Effector memory CD4-positive, alpha-beta T cell (primary cell): Measurements from ENCODE around the gene ZNF296.

Experiments
- DNase-seq, 3 donors: peaks; one replicate each; pipeline ENCODE4 v3.0.0-alpha.2; 2020
- H3K27ac ChIP-seq: 2 replicates; pipeline ENCODE4 v1.7.0; 2013; ENCODE audit warnings: mild to moderate bottlenecking, low read length, moderate library complexity; ENCODE audit not compliant: insufficient read depth, poor library complexity, severe bottlenecking
- H3K27me3 ChIP-seq: replicated peaks from 2 replicates; pipeline ENCODE4 v1.7.0; 2013; ENCODE audit warnings: mild to moderate bottlenecking, low read length; ENCODE audit not compliant: insufficient read depth, control insufficient read depth, poor library complexity, severe bottlenecking
- H3K36me3 ChIP-seq: 2 replicates; pipeline ENCODE4 v1.7.0; 2013; ENCODE audit warnings: mild to moderate bottlenecking, low read length, moderate library complexity; ENCODE audit not compliant: control insufficient read depth, insufficient read depth
- H3K4me1 ChIP-seq: 2 replicates; pipeline ENCODE4 v1.7.0; 2013; ENCODE audit warnings: low read length, mild to moderate bottlenecking; ENCODE audit not compliant: control insufficient read depth, insufficient read depth, poor library complexity, severe bottlenecking
- H3K4me3 ChIP-seq: 2 replicates; pipeline ENCODE4 v1.7.0; 2013; ENCODE audit warnings: low read length, low read depth, mild to moderate bottlenecking; ENCODE audit not compliant: insufficient read depth, poor library complexity, severe bottlenecking
- H3K9me3 ChIP-seq: 2 replicates; pipeline ENCODE4 v1.7.0; 2013; ENCODE audit warnings: mild to moderate bottlenecking, low read length, moderate library complexity; ENCODE audit not compliant: control insufficient read depth

Gene ZNF296

DNA sequence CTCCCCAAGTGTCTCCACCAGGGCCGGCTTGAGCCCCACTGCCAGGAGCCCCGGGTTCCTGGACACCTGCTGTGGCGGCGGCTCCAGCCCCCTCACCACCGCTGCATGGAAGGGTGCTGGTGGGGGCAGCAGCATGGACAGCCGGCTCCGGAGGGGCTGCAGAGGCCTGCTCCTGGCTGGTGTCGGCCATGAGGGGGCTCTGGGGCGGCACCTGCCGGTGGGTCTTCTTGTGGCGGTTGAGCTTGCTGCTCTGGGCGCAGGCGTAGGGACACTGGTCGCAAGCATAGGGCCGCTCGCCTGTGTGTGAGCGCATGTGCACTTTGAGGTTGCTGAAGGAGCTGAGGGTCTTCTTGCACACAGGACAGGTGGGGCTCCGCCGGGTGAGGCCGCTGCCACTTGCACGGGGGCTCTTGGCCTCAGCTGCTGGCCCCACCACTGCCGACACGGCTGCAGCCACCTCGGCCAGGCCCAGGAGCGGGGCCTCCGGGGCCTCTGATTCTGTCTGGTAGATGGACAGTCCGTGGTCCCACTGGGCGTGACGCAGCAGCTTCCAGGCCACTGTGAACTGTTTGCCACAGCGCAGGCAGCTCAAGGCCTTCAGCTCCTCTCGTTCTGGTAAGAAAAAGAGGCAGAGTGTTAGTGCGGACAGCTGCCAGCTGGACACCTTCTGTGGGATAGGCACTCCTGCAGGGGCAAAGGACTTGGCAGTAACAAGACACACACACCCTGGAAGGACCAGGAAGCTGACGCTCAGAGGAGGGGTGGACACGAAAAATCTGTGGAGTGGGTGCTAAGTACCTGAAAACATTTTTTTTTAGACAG, 4.1 kb downstream of the ZNF296 start:
- Histone ChIP-seq H3K4me3 (no peak overlapping the region), H3K27me3 (no peaks in the 10 kb centered on the region), H3K4me1 (peaks cover 13% of the 10 kb centered on the region), H3K36me3 (peaks cover 44% of the 10 kb centered on the region), H3K9me3 (no peaks in the 10 kb centered on the region), H3K27ac (no peak overlapping the region)
- no peak for DNase-seq

DNA sequence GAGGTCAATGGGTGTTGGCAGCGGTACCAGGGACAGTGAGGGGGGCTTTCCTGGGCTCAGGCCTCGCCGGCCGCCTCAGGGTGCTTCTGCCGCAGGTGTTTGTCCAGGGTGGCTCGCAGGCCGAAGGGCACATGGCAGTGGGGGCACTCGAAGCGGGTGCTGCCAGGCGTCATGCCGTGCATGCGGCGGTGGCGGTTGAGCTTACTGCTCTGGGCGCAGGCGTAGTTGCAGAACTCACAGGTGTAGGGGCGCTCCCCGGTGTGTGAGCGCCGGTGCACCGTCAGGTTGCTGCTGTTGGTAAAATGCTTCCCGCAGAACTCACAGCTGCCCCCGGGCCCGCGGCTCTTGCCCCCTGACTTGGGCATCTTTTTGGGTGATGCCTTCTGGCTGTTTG, 4.7 kb downstream of the ZNF296 start:
- no peak overlapping the region for H3K27ac ChIP-seq
- H3K27me3 ChIP-seq: no peaks in the 10 kb centered on the region
- H3K36me3 ChIP-seq: peaks cover 50% of the 10 kb centered on the region
- no peak overlapping the region for H3K4me3 ChIP-seq
- DNase-seq: no peak
- H3K9me3 ChIP-seq: no peaks in the 10 kb centered on the region
- peaks cover 8% of the 10 kb centered on the region for H3K4me1 ChIP-seq

DNA sequence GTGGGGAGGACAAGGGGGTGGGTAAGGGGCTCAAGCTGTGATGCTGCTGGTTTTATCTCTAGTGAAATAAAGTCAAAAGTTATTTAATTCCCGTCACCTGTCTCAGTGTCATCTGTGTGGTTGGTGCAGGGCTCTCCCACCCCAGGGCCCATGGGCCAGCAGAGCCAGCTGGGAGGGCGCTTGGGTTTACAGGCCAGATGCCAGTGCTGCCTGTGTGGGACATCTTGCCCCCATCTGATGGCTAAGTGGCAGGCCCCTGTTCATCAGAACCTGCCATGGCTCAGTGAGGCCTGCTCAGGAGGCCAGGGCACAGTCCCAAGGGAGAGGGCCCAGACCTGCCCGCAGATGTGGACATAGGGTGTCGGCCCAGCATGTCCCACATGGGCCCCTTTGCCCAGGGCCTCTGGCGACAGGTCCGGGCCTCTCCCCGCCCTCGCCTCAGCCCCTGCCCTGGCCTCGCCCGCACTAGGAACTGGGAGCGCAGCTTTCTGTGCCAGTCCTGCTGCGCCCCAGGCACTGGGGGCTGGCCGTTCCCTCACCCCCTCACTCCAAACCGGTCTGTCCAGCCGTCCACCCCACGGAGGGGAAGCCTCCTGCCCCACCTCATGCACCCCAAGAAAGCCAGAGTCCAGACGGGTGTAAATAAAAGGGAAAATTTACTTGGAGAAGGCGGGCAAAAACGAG, 5.3 kb downstream of the ZNF296 start:
- no peaks in the 10 kb centered on the region for H3K27me3 ChIP-seq
- H3K4me1 ChIP-seq: peaks cover 6% of the 10 kb centered on the region
- H3K9me3 ChIP-seq: no peaks in the 10 kb centered on the region
- H3K36me3 ChIP-seq: peaks cover 50% of the 10 kb centered on the region
- DNase-seq: no peak
- H3K4me3 ChIP-seq: no peak overlapping the region
- H3K27ac ChIP-seq: no peak overlapping the region

DNA sequence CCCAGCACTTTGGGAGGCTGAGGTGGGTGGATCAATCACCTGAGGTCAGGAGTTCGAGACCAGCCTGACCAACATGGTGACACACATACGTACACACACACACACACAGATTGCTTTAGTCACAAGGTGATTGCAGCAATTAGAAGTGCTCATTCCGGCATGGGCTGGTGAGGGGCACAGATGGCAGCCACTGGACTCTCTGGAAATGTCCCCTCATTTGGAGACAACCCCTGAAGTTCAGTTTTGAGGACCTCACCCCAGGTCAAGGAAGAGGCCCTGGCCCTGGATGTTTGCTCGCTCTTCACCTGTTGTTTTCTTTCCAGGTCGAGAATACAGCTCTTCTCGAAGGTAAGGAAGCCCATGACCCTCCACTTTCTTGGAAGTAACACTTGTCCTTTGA, 6.1 kb downstream of the ZNF296 start:
- no peaks in the 10 kb centered on the region for H3K4me1 ChIP-seq
- H3K4me3 ChIP-seq: no peak overlapping the region
- no peak overlapping the region for H3K27ac ChIP-seq
- DNase-seq: no peak
- no peaks in the 10 kb centered on the region for H3K9me3 ChIP-seq
- peaks cover 58% of the 10 kb centered on the region for H3K36me3 ChIP-seq
- no peaks in the 10 kb centered on the region for H3K27me3 ChIP-seq

DNA sequence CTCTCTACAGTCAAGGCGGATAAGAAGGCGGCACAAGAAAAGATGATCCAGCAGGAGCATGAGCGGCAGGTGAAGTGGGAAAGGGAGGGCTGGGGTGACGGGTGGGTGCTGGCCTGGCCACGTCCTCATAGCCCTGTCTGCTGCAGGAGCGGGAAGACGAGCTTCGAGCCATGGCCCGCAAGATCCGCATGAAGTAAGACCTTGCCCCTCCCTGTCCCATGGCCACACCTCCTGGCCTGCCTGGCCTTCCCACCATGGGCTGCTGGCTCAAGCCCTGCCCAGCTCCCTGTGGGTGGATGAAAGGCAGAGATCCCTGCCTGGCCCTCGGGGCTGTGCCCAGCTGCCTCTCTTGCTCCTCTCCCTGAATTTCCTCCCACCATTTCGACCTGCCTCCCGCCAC, 7.2 kb downstream of the ZNF296 start:
- Histone ChIP-seq H3K27me3 (no peaks in the 10 kb centered on the region), H3K27ac (no peak overlapping the region), H3K4me3 (no peak overlapping the region), H3K9me3 (no peaks in the 10 kb centered on the region), H3K4me1 (no peaks in the 10 kb centered on the region), H3K36me3 (peaks cover 67% of the 10 kb centered on the region)
- no peak for DNase-seq

- no peak overlapping the region for H3K4me3 ChIP-seq
- H3K4me1 ChIP-seq: no peaks in the 10 kb centered on the region
- no peak overlapping the region for H3K27ac ChIP-seq
- peaks cover 73% of the 10 kb centered on the region for H3K36me3 ChIP-seq
- no peaks in the 10 kb centered on the region for H3K9me3 ChIP-seq
- H3K27me3 ChIP-seq: no peaks in the 10 kb centered on the region
- DNase-seq: no peak
Measured at GRCh38 chr19:45068041-45068440, 8.2 kb downstream of the ZNF296 start.

DNA sequence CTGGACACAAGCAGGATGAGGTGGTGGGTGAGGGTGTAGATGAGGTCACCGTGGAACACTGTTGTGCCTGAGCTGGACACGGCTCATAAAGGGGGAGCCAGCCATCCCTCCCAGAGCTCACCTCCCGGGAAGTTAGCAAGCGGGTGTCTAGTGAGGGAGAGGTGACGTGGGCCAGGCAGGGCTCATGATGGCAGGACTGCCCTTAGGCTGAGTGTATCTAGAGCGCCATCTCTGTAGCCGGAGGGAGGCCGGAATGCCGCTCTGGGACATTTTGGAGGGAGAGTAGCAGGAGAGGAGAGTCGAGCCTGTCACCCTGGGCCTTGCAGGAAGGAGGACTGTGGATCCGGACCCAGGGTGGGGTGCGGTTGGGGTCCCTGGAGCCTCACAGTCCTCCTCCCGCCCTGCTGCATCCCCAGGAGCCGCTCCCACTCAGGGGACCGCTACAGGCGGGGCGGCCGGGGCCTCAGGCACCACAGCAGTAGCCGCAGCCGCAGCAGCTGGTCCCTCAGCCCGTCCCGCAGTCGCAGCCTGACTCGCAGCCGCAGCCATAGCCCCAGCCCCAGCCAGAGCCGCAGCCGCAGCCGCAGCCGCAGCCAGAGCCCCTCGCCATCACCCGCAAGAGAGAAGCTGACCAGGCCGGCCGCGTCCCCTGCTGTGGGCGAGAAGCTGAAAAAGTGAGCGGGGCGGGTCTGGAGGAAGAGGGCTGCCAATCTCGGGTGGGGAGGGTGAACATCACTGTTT, 9.2 kb downstream of the ZNF296 start:
- no peak for DNase-seq
- H3K27ac ChIP-seq: no peak overlapping the region
- H3K4me1 ChIP-seq: no peaks in the 10 kb centered on the region
- peaks cover 78% of the 10 kb centered on the region for H3K36me3 ChIP-seq
- no peaks in the 10 kb centered on the region for H3K9me3 ChIP-seq
- no peak overlapping the region for H3K4me3 ChIP-seq
- no peaks in the 10 kb centered on the region for H3K27me3 ChIP-seq

- DNase-seq: no peak
- Histone ChIP-seq H3K27me3 (no peaks in the 10 kb centered on the region), H3K36me3 (peaks cover 77% of the 10 kb centered on the region), H3K27ac (no peak overlapping the region), H3K9me3 (no peaks in the 10 kb centered on the region), H3K4me1 (no peaks in the 10 kb centered on the region), H3K4me3 (no peak overlapping the region)
Measured at GRCh38 chr19:45063851-45064801, 12.2 kb downstream of the ZNF296 start.

DNA sequence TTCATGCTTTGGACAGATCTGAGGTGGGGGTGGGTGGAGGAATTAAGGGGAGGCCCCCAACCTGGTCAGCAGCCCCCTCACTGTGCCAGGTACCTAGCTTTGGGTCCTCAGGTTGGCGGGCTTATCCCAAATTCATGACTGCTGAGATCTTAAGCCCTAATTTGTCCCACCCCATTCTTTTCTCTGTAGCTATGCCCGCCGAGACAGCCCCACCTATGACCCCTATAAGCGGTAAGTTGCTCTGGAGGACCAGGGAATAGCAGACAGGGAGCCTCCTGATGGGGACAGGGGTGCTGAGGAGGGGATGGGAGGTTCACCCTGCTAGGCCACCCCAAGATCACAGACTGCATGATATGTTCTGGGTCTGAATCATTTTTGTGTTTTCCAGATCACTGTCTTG, 14.3 kb downstream of the ZNF296 start:
- peaks cover 78% of the 10 kb centered on the region for H3K36me3 ChIP-seq
- DNase-seq: no peak
- H3K4me3 ChIP-seq: no peak overlapping the region
- H3K27me3 ChIP-seq: no peaks in the 10 kb centered on the region
- H3K27ac ChIP-seq: no peak overlapping the region
- H3K9me3 ChIP-seq: no peaks in the 10 kb centered on the region
- no peaks in the 10 kb centered on the region for H3K4me1 ChIP-seq
